ENCODE data around the gene SLC35E4. TPM values are rescaled to one million over a fixed set of nuclear protein-coding genes. Genes with fewer than 3 reads are reported as not detected.

Gene SLC35E4
- total RNA-seq, 2 experiments from 2014 or later = 2.1 to 2.9 TPM

DNA sequence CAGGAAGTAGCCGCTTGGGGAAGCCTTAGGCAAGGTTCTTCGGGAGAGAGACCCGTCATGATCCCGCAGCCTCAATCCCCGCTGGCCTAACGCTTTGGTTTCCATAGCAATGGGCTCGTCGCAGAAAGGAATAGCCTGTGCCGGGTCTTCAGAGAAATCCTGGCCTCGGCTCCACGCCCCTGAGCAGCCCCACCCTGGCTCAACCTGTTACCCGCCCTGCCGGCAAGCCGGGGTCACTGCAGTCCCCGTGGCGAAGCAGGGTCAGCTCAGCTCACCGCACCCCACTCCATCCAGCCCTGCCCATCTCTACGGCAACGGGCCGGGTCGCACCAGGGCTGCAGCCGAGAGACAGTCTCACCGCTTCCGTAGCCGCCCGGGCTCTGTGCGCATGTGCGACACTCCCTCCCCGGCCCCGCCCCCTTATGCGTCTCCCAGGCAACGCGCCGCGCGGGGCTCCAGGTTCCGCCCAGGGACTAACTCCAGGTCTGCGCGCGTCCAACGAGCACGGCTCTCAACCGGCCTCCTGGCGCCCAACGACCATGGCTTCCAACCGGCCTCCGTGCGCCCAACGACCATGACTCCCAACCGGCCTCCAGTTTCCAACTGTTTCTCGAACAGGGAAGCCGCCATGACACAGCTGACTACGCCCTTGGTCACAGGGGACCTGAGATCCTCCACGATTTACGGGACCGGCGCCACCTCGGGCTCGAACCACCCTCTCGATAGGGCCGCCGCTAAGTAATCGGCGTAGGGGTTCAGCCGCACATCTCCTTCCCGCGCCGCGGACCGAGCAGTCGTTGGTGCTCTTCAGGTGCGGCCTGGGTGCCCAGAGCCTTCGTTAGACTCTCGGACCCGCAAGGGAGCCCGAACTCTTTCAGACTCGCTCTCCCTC is 32.2 kb downstream of the SLC35E4 start, which contains the start of gene DUSP18:
Gene DUSP18, minus strand, starts transcription at position 382 of the 892 bp plus-strand sequence. CDS start 3,872 bp downstream, outside the sequence.
- H3K9me3 ChIP-seq (ENCODE audit: control insufficient read depth in 1 of 2, insufficient read depth in 1 of 2, low read length in 2 of 2) = no peaks in the 10 kb centered on the region
- Mint-ChIP-seq H3K4me1 (ENCODE audit: low read depth) (peaks cover 15% of the 10 kb centered on the region), H3K4me3 (peak within 1 kb of the TSS; percentile 93), H3K9me3 (no peaks in the 10 kb centered on the region), H3K36me3 (ENCODE audit: low read depth) (peaks cover 31% of the 10 kb centered on the region), H3K27me3 (no peaks in the 10 kb centered on the region), H3K27ac (peak within 1 kb of the TSS; percentile 74)
- peak within 1 kb of the TSS; percentile 97 for H3K4me3 ChIP-seq (ENCODE audit: low read length)
- POLR2A ChIA-PET = interaction anchor here (0.8 to 1.5 kb wide), 6 partner anchors 31 to 623 kb away, joined by 3 to 5 read pairs (median 3); partner anchors contain the start of gene SLC35E4
- CTCF ChIA-PET = interaction anchor here (0.9 to 2.4 kb wide), 3 partner anchors 18 to 33 kb away, joined by 3 to 13 read pairs (median 4); partner anchors contain the start of genes OSBP2 and SLC35E4
- no peak within 1 kb of the TSS for H3K27ac ChIP-seq (ENCODE audit: low read depth in 1 of 2, low read length in 2 of 2)
- TF ChIP-seq, protein P1, sequence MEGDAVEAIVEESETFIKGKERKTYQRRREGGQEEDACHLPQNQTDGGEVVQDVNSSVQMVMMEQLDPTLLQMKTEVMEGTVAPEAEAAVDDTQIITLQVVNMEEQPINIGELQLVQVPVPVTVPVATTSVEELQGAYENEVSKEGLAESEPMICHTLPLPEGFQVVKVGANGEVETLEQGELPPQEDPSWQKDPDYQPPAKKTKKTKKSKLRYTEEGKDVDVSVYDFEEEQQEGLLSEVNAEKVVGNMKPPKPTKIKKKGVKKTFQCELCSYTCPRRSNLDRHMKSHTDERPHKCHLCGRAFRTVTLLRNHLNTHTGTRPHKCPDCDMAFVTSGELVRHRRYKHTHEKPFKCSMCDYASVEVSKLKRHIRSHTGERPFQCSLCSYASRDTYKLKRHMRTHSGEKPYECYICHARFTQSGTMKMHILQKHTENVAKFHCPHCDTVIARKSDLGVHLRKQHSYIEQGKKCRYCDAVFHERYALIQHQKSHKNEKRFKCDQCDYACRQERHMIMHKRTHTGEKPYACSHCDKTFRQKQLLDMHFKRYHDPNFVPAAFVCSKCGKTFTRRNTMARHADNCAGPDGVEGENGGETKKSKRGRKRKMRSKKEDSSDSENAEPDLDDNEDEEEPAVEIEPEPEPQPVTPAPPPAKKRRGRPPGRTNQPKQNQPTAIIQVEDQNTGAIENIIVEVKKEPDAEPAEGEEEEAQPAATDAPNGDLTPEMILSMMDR (IDR thresholded peaks at IDR 0.05) = no peak
- H3K36me3 ChIP-seq (ENCODE audit: insufficient read depth, low read length) = peaks cover 13% of the 10 kb centered on the region
- DNase-seq (peak; percentile 89 to 98 (median 94)), ATAC-seq (ENCODE audit: poor library complexity) (peak; percentile 90)
- peaks cover 27% of the 10 kb centered on the region for H3K4me1 ChIP-seq (ENCODE audit: insufficient read depth, low read length)
- H3K27me3 ChIP-seq (ENCODE audit: control insufficient read depth in 1 of 2, insufficient read depth in 2 of 2, low read length in 2 of 2) = no peaks in the 10 kb centered on the region
- intact Hi-C loops (cut with DNase I, micrococcal nuclease) = loop anchor here (1.0 to 10.0 kb wide), 5 partner anchors 32 to 440 kb away; partner anchors contain the start of genes PES1 (in 1 of the 2), SELENOM (in 1 of the 2), SLC35E4 (in 1 of the 2) and SMTN (in 1 of the 2)

DNA sequence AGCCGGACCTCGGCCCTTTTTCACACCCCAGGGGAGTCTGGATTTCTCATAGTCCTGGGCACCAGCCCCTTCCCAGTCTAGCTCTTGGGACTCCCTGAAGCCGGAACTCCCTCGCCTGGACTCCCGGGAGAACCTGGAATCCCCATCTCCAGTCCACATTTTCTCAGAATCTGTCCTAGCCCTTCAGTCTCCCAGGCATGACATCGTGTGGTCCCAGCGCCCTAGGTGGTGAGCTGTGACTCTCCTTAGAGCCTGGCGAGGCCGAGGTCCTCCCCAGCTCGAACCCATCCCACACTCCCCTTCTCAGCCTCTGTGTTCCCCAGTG is 32.8 kb downstream of the SLC35E4 start:
- peaks cover 25% of the 10 kb centered on the region for H3K36me3 Mint-ChIP-seq (ENCODE audit: low read depth)
- TF ChIP-seq, protein P1 (IDR thresholded peaks at IDR 0.05) = no peak
- peak overlapping the region; percentile 93 for H3K4me3 Mint-ChIP-seq
- POLR2A ChIA-PET = interaction anchor here (1.2 to 1.5 kb wide), 3 partner anchors 32 to 622 kb away, joined by 3 to 5 read pairs (median 3); partner anchors contain the start of gene SLC35E4
- intact Hi-C loops (cut with DNase I, micrococcal nuclease) = loop anchor here in 1 of 2 experiments (5.0 to 10.0 kb wide), 2 partner anchors 76 to 416 kb away; partner anchors contain the start of genes PES1 and SMTN
- Histone ChIP-seq H3K27ac (ENCODE audit: low read depth in 1 of 2, low read length in 2 of 2) (no peak overlapping the region), H3K27me3 (ENCODE audit: control insufficient read depth in 1 of 2, insufficient read depth in 2 of 2, low read length in 2 of 2) (no peaks in the 10 kb centered on the region), H3K4me3 (ENCODE audit: low read length) (peak overlapping the region; percentile 97), H3K36me3 (ENCODE audit: insufficient read depth, low read length) (peaks cover 7% of the 10 kb centered on the region), H3K9me3 (ENCODE audit: control insufficient read depth in 1 of 2, insufficient read depth in 1 of 2, low read length in 2 of 2) (no peaks in the 10 kb centered on the region), H3K4me1 (ENCODE audit: insufficient read depth, low read length) (peaks cover 27% of the 10 kb centered on the region)
- CTCF ChIA-PET = interaction anchor here (0.9 to 2.4 kb wide), 4 partner anchors 19 to 87 kb away, joined by 3 to 13 read pairs (median 4); partner anchors contain the start of genes OSBP2 and SLC35E4
- DNase-seq (no peak), ATAC-seq (ENCODE audit: poor library complexity) (no peak)
- peaks cover 15% of the 10 kb centered on the region for H3K4me1 Mint-ChIP-seq (ENCODE audit: low read depth)
- H3K27ac Mint-ChIP-seq = peak overlapping the region; percentile 74
- H3K27me3 Mint-ChIP-seq = no peaks in the 10 kb centered on the region
- no peaks in the 10 kb centered on the region for H3K9me3 Mint-ChIP-seq

DNA sequence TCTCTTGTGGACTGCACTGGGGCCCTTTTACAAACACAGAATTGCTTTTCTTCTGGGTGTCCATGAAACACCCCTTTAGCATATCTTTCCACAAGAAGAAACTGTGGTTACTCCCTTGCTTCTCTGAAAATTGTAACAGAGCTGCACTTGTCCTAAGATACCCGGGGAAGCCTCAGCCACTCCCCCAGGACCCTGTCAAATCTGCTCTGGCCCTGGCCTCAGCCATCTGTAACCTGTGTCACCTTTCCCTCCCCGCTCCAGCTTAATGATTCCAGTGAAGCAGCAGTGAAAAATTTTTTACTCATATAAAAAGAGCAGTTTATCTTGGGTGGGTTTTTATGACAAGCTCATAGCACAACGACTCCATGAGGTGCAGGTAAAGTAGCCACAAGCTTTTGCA is 35.5 kb downstream of the SLC35E4 start:
- TF ChIP-seq, protein P1 (IDR thresholded peaks at IDR 0.05) = no peak
- Histone ChIP-seq H3K9me3 (ENCODE audit: control insufficient read depth in 1 of 2, insufficient read depth in 1 of 2, low read length in 2 of 2) (no peaks in the 10 kb centered on the region), H3K27me3 (ENCODE audit: control insufficient read depth in 1 of 2, insufficient read depth in 2 of 2, low read length in 2 of 2) (no peaks in the 10 kb centered on the region), H3K4me1 (ENCODE audit: insufficient read depth, low read length) (peaks cover 23% of the 10 kb centered on the region), H3K4me3 (ENCODE audit: low read length) (no peak overlapping the region), H3K27ac (ENCODE audit: low read depth in 1 of 2, low read length in 2 of 2) (no peak overlapping the region), H3K36me3 (ENCODE audit: insufficient read depth, low read length) (no peaks in the 10 kb centered on the region)
- POLR2A ChIA-PET = no interaction called here
- intact Hi-C loops (cut with DNase I, micrococcal nuclease) = no loop called here
- no peak for ATAC-seq (ENCODE audit: poor library complexity)
- H3K9me3 Mint-ChIP-seq = no peaks in the 10 kb centered on the region
- H3K4me1 Mint-ChIP-seq (ENCODE audit: low read depth) = peaks cover 9% of the 10 kb centered on the region
- CTCF ChIA-PET = interaction anchor here (1.2 kb wide), 1 partner anchor 21 kb away, joined by 3 read pairs; no protein-coding TSS in a partner anchor
- no peaks in the 10 kb centered on the region for H3K27me3 Mint-ChIP-seq
- H3K4me3 Mint-ChIP-seq = peak overlapping the region; percentile 46
- peaks cover 13% of the 10 kb centered on the region for H3K36me3 Mint-ChIP-seq (ENCODE audit: low read depth)
- DNase-seq = no peak
- H3K27ac Mint-ChIP-seq = no peak overlapping the region
